ENCODE data around the gene SNPH.
"Not testable (repeated sequence)": the region's sequence is repeated elsewhere in the genome, so short reads cannot be mapped to it uniquely, and the experiment has no call there.

SNPH gene

DNA sequence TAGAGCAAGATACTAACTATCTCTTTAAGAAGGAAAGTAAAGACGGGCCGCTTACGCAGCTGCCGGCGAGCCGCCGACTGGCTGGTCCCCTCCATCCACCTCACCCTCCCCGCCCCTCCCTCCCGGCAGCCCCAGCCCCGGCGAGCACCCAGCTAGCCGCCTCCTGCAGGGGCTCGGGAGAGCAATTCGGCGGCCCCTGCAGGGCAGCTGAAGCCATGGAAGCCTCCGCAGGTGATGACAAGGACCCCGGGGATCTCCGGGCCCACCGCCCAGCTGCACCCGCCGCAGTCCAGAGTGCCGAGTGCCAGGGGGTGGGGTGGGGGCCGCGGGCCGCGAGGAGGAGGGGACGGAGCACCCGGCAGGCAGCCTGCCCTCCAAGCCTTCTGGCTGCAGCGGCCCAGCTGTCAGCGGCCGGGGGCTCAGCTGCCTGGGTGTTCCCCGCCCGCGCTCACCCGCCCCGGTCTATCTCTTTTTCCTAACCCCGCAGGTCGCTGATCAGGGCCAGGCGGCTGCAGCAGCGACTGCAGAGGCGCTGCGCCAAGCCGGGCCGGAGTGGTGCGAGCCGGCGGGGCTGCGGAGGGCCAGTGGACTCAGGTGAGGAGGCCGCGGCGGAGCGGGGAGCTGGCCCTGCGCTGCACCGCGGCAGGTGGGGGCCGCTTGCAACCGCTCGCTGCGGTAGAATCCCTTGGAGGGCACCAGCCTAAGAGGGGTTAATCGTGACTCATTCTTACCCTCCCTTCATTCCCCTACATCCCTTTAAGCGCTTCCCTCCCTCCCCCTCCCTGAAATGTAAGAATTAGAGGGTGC, at the start of gene SNPH:
TSS of gene SNPH (plus strand) at position 128 of the 807 bp plus-strand sequence. CDS start 29,946 bp downstream, outside the sequence.
- peak; percentile 60 for DNase-seq

DNA sequence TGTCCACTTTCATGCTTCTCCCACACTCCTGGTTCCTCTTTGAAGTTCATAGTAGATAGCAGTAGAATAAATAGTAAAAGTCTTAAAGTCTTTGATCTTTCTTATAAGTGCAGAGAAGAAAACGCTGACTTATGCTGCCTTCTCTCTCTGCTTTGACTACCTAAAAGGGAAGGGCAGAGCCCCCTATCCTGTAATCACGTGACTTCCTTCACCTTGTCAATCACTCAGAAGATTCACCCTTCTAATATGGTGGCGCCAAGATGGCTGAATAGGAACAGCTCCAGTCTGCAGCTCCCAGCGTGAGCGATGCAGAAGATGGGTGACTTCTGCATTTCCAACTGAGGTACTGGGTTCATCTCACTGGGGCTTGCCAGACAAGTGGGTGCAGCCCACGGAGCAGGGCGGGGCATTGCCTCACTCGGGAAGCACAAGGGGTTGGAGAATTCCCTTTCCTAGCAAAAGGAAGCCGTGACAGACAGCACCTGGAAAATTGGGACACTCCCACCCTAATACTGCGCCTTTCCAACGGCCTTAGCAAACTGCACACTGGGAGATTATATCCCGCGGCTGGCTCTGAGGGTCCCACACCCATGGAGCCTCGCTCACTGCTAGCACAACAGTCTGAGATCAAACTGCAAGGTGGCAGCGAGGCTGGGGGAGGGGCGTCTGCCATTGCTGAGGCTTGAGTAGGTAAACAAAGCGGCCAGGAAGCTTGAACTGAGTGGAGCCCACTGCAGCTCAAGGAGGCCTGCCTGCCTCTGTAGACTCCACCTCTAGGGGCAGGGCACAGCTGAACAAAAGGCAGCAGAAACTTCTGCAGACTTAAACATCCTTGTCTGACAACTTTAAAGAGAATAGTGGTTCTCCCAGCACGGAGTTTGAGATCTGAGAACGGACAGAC, 49.3 kb upstream of the SNPH start:
- DNase-seq = not testable (repeated sequence)

DNA sequence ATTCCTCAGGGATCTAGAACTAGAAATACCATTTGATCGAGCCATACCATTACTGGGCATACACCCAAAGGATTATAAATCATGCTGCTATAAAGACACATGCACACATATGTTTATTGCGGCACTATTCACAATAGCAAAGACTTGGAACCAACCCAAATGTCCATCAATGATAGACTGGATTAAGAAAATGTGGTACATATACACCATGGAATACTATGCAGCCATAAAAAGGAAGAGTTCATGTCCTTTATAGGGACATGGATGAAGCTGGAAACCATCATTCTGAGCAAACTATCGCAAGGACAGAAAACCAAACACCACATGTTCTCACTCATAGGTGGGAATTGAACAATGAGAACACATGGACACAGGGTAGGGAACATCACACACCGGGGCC, 43.3 kb upstream of the SNPH start:
- not testable (repeated sequence) for DNase-seq

DNA sequence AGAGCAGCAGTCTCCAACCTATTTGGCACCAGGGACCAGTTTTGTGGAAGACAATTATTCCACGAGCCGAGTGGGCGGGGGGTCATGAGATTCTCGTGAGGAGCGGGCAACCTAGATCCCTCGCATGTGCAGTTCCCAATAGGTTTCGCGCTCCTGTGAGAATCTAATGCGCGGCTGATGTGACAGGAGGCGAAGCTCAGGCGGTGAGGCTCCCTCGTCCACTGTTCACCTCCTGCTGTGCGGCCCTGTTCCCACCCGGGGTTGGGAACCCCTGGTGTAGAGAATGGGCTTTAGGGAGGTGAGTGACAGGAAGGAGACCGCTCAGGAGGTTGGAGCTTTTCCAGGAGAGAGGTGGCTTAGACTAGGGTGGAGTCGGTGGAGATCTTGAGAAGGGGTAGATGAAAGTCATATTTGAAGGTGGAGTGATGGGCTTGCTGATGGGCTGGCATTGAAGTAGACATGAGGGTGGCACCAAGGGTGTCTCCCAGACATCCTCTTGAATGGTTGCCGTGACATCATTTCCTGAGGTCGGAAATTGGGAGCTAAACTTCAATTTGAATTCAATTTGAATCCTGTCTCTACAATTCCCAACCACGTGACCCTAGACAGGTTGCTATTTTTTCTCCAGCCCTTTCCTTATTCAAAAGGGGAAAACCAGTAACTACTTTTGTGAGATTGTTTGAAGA, 41.7 kb upstream of the SNPH start:
- DNase-seq = no peak

- peak; percentile 64 for DNase-seq
Observed at GRCh38 chr20:1225263-1225782, 40.8 kb upstream of the SNPH start.

GRCh38 chr20:1225783-1226654, 40.1 kb upstream of the SNPH start, which contains the start of gene RAD21L1:
Gene RAD21L1, plus strand, starts transcription at chr20:1226044. Its CDS starts 2,410 bp downstream, at chr20:1228454.
- peak; percentile 64 for DNase-seq

- no peak for DNase-seq
Observed at GRCh38 chr20:1229541-1229940, 36.6 kb upstream of the SNPH start.

- no peak for DNase-seq
Observed at GRCh38 chr20:1232286-1233111, 33.6 kb upstream of the SNPH start.

DNA sequence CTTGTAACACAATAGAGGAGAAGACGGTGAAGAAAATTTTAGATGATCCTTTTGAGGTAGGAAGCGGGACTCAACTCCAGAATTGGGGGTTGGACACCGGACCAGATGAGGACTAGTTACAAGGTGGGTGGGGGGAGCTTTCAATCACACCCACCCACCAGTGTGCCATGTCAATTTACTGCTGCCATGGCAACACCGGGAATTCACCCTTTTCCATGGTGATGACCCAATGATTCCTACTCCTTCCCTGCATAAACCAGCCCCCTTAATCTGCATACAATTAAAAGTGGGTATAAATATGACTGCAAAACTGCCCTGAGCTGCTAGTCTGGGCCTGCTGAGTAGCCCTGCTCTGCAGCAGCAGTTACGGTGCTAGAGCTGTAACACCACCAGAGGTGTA, 25.5 kb upstream of the SNPH start:
- no peak for DNase-seq

GRCh38 chr20:1241456-1241855, 24.6 kb upstream of the SNPH start:
- DNase-seq = no peak

DNA sequence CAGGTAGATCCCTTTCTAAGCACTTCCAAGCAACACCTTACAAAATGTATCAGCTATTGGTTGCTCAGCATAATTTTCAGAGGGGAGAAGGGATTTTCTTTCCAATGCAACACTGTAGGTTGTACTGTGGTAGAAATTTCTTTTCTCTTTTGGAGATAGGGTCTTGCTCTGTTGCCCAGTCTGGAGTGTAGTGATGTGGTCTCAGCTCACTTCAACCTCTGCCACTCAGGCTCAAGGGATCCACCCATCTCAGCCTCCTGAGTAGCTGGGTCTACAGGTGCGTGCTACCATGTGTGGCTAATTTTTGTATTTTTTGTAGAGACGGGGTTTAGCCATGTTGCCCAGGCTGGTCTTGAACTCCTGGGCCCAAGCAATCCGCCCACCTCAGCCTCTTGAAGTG, 24.0 kb upstream of the SNPH start:
- no peak for DNase-seq

DNA sequence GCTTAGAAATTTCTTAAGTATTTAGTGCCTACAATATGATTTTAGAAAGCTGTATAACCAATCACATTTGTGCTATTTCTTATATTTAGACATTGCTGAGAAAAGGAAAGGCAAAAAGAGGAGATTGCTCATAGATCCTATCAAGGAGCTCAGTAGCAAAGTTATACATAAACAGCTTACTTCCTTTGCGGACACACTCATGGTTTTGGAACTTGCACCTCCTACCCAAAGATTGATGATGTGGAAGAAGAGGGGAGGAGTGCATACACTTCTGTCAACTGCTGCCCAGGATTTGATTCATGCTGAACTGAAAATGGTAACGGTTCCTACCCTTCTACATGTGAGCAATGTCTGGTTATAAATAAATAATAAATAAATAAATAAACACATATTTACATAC, 23.6 kb upstream of the SNPH start:
- no peak for DNase-seq

GRCh38 chr20:1245578-1245977, 20.5 kb upstream of the SNPH start:
- no peak for DNase-seq

DNA sequence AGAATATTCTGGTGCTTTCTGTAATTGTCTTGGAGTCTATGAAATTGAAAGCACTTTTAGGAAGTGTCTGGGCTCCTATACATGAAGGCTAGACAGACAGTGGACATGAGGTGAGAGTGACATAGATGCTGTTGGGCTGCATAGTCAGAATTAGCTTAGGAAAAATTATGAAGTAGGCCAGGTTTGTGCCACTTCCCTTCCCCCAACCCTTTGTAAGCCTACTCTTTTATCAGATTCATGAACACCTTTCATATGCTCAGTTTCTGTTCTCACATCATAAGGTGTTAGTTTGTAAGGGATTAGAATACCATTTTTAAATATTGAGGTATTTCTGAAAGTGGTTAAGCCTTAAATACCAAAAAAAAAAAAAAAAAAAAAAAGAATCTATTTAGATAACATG, 18.4 kb upstream of the SNPH start:
- no peak for DNase-seq

DNA sequence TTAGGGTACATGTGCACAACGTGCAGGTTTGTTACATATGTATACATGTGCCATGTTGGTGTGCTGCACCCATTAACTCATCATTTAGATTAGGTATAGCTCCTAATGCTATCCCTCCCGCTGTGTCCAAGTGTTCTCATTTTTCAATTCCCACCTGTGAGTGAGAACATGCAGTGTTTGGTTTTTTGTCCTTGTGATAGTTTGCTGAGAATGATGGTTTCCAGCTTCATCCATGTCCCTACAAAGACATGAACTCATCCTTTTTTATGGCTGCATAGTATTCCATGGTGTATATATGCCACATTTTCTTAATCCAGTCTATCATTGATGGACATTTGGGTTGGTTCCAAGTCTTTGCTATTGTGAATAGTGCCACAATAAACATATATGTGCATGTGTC, 15.8 kb upstream of the SNPH start:
- not testable (repeated sequence) for DNase-seq

- no peak for DNase-seq
Observed at GRCh38 chr20:1252416-1252815, 13.7 kb upstream of the SNPH start.

GRCh38 chr20:1254254-1254653, 11.8 kb upstream of the SNPH start:
- DNase-seq = no peak

DNA sequence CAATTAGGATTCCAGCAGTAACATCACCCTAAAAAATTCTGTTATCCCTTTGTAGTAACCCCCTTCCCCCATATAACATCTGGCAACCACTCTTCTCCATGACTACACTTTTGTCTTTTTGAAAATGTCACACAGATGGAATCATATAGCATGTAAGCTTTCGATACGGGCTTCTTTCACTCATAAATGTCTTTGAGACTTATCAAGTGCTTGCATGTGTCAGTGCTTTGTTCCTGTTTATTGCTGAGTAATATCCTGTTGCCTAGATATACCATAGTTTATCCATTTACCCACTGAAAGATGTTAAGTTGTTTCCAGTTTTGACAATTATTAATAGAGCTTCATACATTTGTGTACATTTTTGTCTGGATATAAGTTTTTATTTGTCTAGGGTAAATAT, 10.4 kb upstream of the SNPH start:
- DNase-seq = no peak

DNA sequence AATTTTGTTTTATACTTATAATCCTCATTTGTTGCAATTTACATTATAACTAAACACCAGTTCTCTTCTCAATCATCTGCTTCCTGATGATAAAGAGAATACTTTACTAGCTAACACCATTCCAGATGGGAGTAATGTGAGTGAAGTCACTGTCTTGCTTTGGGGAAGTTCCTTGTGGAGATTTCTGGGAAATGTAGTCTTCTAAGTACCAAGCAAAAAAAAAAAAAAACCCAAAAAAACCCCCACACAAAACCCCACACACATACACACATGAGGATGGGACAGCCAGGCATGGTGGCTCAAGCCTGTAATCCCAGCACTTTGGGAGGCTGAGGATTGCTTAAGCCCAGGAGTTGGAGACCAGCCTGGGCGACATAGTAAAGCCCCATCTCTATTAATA, 2.2 kb upstream of the SNPH start:
- DNase-seq = no peak

GRCh38 chr20:1264727-1265126, 1.4 kb upstream of the SNPH start:
- DNase-seq = no peak

Data from NCI-H1105 treated with DMSO at 0.1 percent for 48 hours (cell line).